DND-41 (cell line): ENCODE measurements around the gene ATP2C1.

ENCODE experiments used
- ATAC-seq: fragments of 200-7000 bp; cut with Tn5 transposase; 3 replicates; pipeline ENCODE4 v1.9.1; 2021; ENCODE audit warnings: low read depth; ENCODE audit not compliant: insufficient read depth
- DNase-seq: peaks from one replicate; pipeline ENCODE4 v3.0.0-alpha.2; 2020
- H2AFZ ChIP-seq: 2 replicates; pipeline ENCODE4 v1.6.0; 2012; ENCODE audit warnings: low read depth, low read length
- H3K27ac ChIP-seq: 2 replicates; pipeline ENCODE4 v1.5.1; 2012; ENCODE audit warnings: low read length, inconsistent platforms
- H3K27me3 ChIP-seq: fragments of 200-600 bp; sonication (generic); 2 replicates; pipeline ENCODE4 v1.6.0; 2012; ENCODE audit warnings: low read length, mild to moderate bottlenecking, inconsistent platforms; ENCODE audit not compliant: insufficient read depth, poor library complexity
- H3K36me3 ChIP-seq: 2 replicates; pipeline ENCODE4 v1.5.1; 2012; ENCODE audit warnings: low read length, inconsistent platforms; ENCODE audit not compliant: insufficient read depth
- H3K4me1 ChIP-seq: 2 replicates; pipeline ENCODE4 v1.5.1; 2012; ENCODE audit warnings: mild to moderate bottlenecking, low read length; ENCODE audit not compliant: insufficient read depth
- H3K4me2 ChIP-seq: 2 replicates; pipeline ENCODE4 v1.6.0; 2012; ENCODE audit warnings: mild to moderate bottlenecking, moderate library complexity, low read length, inconsistent platforms; ENCODE audit not compliant: insufficient read depth
- H3K4me3 ChIP-seq, 2 experiments: fragments of 200-600 bp in 1 of 2; shearing (Covaris generic) in 1 of 2; 2 replicates each; pipeline ENCODE4 v1.5.1; 2012 to 2016; ENCODE audit warnings: inconsistent platforms in 2 of 2, low read length in 2 of 2, mild to moderate bottlenecking in 2 of 2, low read depth in 1 of 2, moderate library complexity in 1 of 2
- H3K79me2 ChIP-seq: 2 replicates; pipeline ENCODE4 v1.6.0; 2012; ENCODE audit warnings: low read length, inconsistent platforms; ENCODE audit not compliant: insufficient read depth
- H3K9ac ChIP-seq: 2 replicates; pipeline ENCODE4 v1.6.0; 2012; ENCODE audit warnings: low read depth, mild to moderate bottlenecking, inconsistent platforms, low read length, moderate library complexity
- H3K9me3 ChIP-seq: 2 replicates; pipeline ENCODE4 v1.5.1; 2012; ENCODE audit warnings: low read length, moderate library complexity, mild to moderate bottlenecking, inconsistent platforms; ENCODE audit not compliant: insufficient read depth, severe bottlenecking
- H4K20me1 ChIP-seq: 2 replicates; pipeline ENCODE4 v1.6.0; 2012; ENCODE audit warnings: low read length; ENCODE audit not compliant: insufficient read depth
- CTCF ChIP-seq: IDR thresholded peaks from 2 replicates; pipeline ENCODE4 v1.5.1; 2012; ENCODE audit warnings: borderline replicate concordance, low read length, moderate library complexity, mild to moderate bottlenecking; ENCODE audit not compliant: poor library complexity, severe bottlenecking; ENCODE audit errors: extremely low read depth
- EZH2 ChIP-seq: IDR thresholded peaks from 3 replicates; pipeline ENCODE4 v1.6.1; 2012; ENCODE audit warnings: borderline replicate concordance, low read depth, mild to moderate bottlenecking, moderate library complexity, low read length, inconsistent platforms; ENCODE audit not compliant: severe bottlenecking

The ATP2C1 gene

GRCh38 chr3:130973406-130973805 lies 79.5 kb downstream of the ATP2C1 start:
- no peak for ATAC-seq

GRCh38 chr3:130974201-130974600 lies 80.3 kb downstream of the ATP2C1 start:
- H3K4me3 ChIP-seq = no peak overlapping the region
- H3K9me3 ChIP-seq = no peaks in the 10 kb centered on the region
- no peak for TF ChIP-seq CTCF
- no peak for TF ChIP-seq EZH2
- no peaks in the 10 kb centered on the region for H3K79me2 ChIP-seq
- H3K27ac ChIP-seq = no peak overlapping the region
- H3K27me3 ChIP-seq = no peaks in the 10 kb centered on the region
- H3K9ac ChIP-seq = no peak overlapping the region
- H3K4me2 ChIP-seq = no peak overlapping the region
- no peaks in the 10 kb centered on the region for H4K20me1 ChIP-seq
- ATAC-seq = no peak
- peaks cover 19% of the 10 kb centered on the region; the same call in 1 of the 2 replicates for H3K36me3 ChIP-seq
- H3K4me1 ChIP-seq = no peaks in the 10 kb centered on the region
- DNase-seq = no peak
- no peak overlapping the region for H2AFZ ChIP-seq

More at GRCh38 chr3:130973406-130973805, 79.5 kb downstream of the ATP2C1 start:
- no peaks in the 10 kb centered on the region for H4K20me1 ChIP-seq
- TF ChIP-seq CTCF = no peak
- no peak for TF ChIP-seq EZH2
- H3K27ac ChIP-seq = no peak overlapping the region
- no peaks in the 10 kb centered on the region for H3K79me2 ChIP-seq
- H3K4me3 ChIP-seq = no peak overlapping the region
- H3K36me3 ChIP-seq = peaks cover 24% of the 10 kb centered on the region; the same call in 1 of the 2 replicates
- H3K4me1 ChIP-seq = no peaks in the 10 kb centered on the region
- H3K9ac ChIP-seq = no peak overlapping the region
- no peak for DNase-seq
- H2AFZ ChIP-seq = no peak overlapping the region
- no peaks in the 10 kb centered on the region for H3K27me3 ChIP-seq
- H3K4me2 ChIP-seq = no peak overlapping the region
- H3K9me3 ChIP-seq = no peaks in the 10 kb centered on the region

- H4K20me1 ChIP-seq = no peaks in the 10 kb centered on the region
- no peak overlapping the region for H2AFZ ChIP-seq
- H3K9me3 ChIP-seq = no peaks in the 10 kb centered on the region
- TF ChIP-seq EZH2 = no peak
- TF ChIP-seq CTCF = no peak
- ATAC-seq (no peak), DNase-seq (no peak)
- no peak overlapping the region for H3K4me3 ChIP-seq
- no peak overlapping the region for H3K9ac ChIP-seq
- H3K4me2 ChIP-seq = no peak overlapping the region
- no peaks in the 10 kb centered on the region for H3K79me2 ChIP-seq
- H3K36me3 ChIP-seq = peaks cover 16% of the 10 kb centered on the region; the same call in 1 of the 2 replicates
- no peaks in the 10 kb centered on the region for H3K4me1 ChIP-seq
- H3K27ac ChIP-seq = no peak overlapping the region
- H3K27me3 ChIP-seq = no peaks in the 10 kb centered on the region
Observed at GRCh38 chr3:130975251-130975650, 81.4 kb downstream of the ATP2C1 start.

- no peaks in the 10 kb centered on the region for H3K79me2 ChIP-seq
- no peak overlapping the region for H3K9ac ChIP-seq
- H3K36me3 ChIP-seq = peaks cover 9% of the 10 kb centered on the region; the same call in 1 of the 2 replicates
Observed at GRCh38 chr3:130976706-130977105, 82.8 kb downstream of the ATP2C1 start.

More at GRCh38 chr3:130976706-130977105, 82.8 kb downstream of the ATP2C1 start:
- Histone ChIP-seq H3K27ac (no peak overlapping the region), H3K4me2 (no peak overlapping the region), H2AFZ (no peak overlapping the region), H4K20me1 (no peaks in the 10 kb centered on the region), H3K9me3 (no peaks in the 10 kb centered on the region), H3K27me3 (no peaks in the 10 kb centered on the region), H3K4me3 (no peak overlapping the region), H3K4me1 (no peaks in the 10 kb centered on the region)
- DNase-seq = no peak
- no peak for ATAC-seq
- TF ChIP-seq EZH2 = no peak
- TF ChIP-seq CTCF = no peak
